ENCODE measurements around the gene CAMK2B.

The CAMK2B gene

GRCh38 chr7:44307301-44307900 is 18.0 kb downstream of the CAMK2B start:
- TF ChIP-seq USF1 (IDR thresholded peaks at IDR 0.05): no peak
- 0 out of 2 replicates have a peak, but pooled peaks have one; percentile 27 for TF ChIP-seq MAX (IDR thresholded peaks at IDR 0.05)
- TF ChIP-seq TEAD4 (IDR thresholded peaks at IDR 0.05): peak; percentile 63
- TF ChIP-seq EP300 (IDR thresholded peaks at IDR 0.05; ENCODE audit: borderline replicate concordance): no peak
- TF ChIP-seq RAD21 (IDR thresholded peaks at IDR 0.05; ENCODE audit: low read depth): peak; percentile 77
- TF ChIP-seq TAF1 (IDR thresholded peaks at IDR 0.05; ENCODE audit: low read depth): no peak
- TF ChIP-seq CEBPB (IDR thresholded peaks at IDR 0.05): no peak

GRCh38 chr7:44306606-44307005 is 18.8 kb downstream of the CAMK2B start:
- TF ChIP-seq NFIC (IDR thresholded peaks at IDR 0.05) (no peak), EGR1 (IDR thresholded peaks at IDR 0.05) (no peak), YY1 (IDR thresholded peaks at IDR 0.05; ENCODE audit: low read depth) (no peak), TEAD4 (IDR thresholded peaks at IDR 0.05) (no peak), RAD21 (IDR thresholded peaks at IDR 0.05; ENCODE audit: low read depth) (no peak), EP300 (IDR thresholded peaks at IDR 0.05; ENCODE audit: borderline replicate concordance) (no peak), CEBPB (IDR thresholded peaks at IDR 0.05) (no peak), TAF1 (IDR thresholded peaks at IDR 0.05; ENCODE audit: low read depth) (no peak), CREB1 (IDR thresholded peaks at IDR 0.05; ENCODE audit: low read depth) (no peak), FOXM1 (IDR thresholded peaks at IDR 0.05; ENCODE audit: borderline replicate concordance, low read depth) (no peak), ZBTB7A (IDR thresholded peaks at IDR 0.05; ENCODE audit: low read depth) (no peak)

- TF ChIP-seq YY1 (IDR thresholded peaks at IDR 0.05; ENCODE audit: low read depth) (no peak), REST (IDR thresholded peaks at IDR 0.05; ENCODE audit: low read depth) (no peak), MAX (IDR thresholded peaks at IDR 0.05) (no peak), TEAD4 (IDR thresholded peaks at IDR 0.05) (no peak), CEBPB (IDR thresholded peaks at IDR 0.05) (no peak), FOXM1 (IDR thresholded peaks at IDR 0.05; ENCODE audit: borderline replicate concordance, low read depth) (no peak), USF1 (IDR thresholded peaks at IDR 0.05) (no peak), EGR1 (IDR thresholded peaks at IDR 0.05) (no peak), CREB1 (IDR thresholded peaks at IDR 0.05; ENCODE audit: low read depth) (no peak), RAD21 (IDR thresholded peaks at IDR 0.05; ENCODE audit: low read depth) (no peak)
These were observed 19.6 kb downstream of the CAMK2B start for GRCh38 chr7:44305564-44306507.

GRCh38 chr7:44294325-44295069 is 30.9 kb downstream of the CAMK2B start:
- no peak for TF ChIP-seq TAF1 (IDR thresholded peaks at IDR 0.05; ENCODE audit: low read depth)
- TF ChIP-seq TEAD4 (IDR thresholded peaks at IDR 0.05): no peak
- TF ChIP-seq MAX (IDR thresholded peaks at IDR 0.05): no peak
- TF ChIP-seq EP300 (IDR thresholded peaks at IDR 0.05; ENCODE audit: borderline replicate concordance): no peak
- no peak for TF ChIP-seq RAD21 (IDR thresholded peaks at IDR 0.05; ENCODE audit: low read depth)

- TF ChIP-seq FOXM1 (IDR thresholded peaks at IDR 0.05; ENCODE audit: borderline replicate concordance, low read depth) (no peak), YY1 (IDR thresholded peaks at IDR 0.05; ENCODE audit: low read depth) (no peak), CEBPB (IDR thresholded peaks at IDR 0.05) (no peak), NFIC (IDR thresholded peaks at IDR 0.05) (no peak), CREB1 (IDR thresholded peaks at IDR 0.05; ENCODE audit: low read depth) (no peak), REST (IDR thresholded peaks at IDR 0.05; ENCODE audit: low read depth) (no peak), MAX (IDR thresholded peaks at IDR 0.05) (no peak), USF1 (IDR thresholded peaks at IDR 0.05) (no peak), TEAD4 (IDR thresholded peaks at IDR 0.05) (no peak), EGR1 (IDR thresholded peaks at IDR 0.05) (no peak), TCF12 (IDR thresholded peaks at IDR 0.05; ENCODE audit: low read depth) (no peak), TAF1 (IDR thresholded peaks at IDR 0.05; ENCODE audit: low read depth) (no peak), EP300 (IDR thresholded peaks at IDR 0.05; ENCODE audit: borderline replicate concordance) (no peak), ZBTB7A (IDR thresholded peaks at IDR 0.05; ENCODE audit: low read depth) (no peak), RAD21 (IDR thresholded peaks at IDR 0.05; ENCODE audit: low read depth) (no peak)
These were observed 31.7 kb downstream of the CAMK2B start for GRCh38 chr7:44293561-44294324.
